Colonic mucosa (tissue), 4 donors: ENCODE data around the gene BLTP1. TPM values are rescaled to one million over a fixed set of nuclear protein-coding genes. Genes with fewer than 3 reads are reported as not detected.

Experiments
- DNase-seq: peaks from one replicate; pipeline ENCODE4 v3.0.0-alpha.2; 2020
- H3K27ac ChIP-seq: fragments of 200-600 bp; one replicate; pipeline ENCODE4 v1.8.0; 2021
- H3K27me3 ChIP-seq: fragments of 200-600 bp; one replicate; pipeline ENCODE4 v1.8.0; 2021
- H3K36me3 ChIP-seq: fragments of 200-600 bp; one replicate; pipeline ENCODE4 v1.8.0; 2021
- H3K4me1 ChIP-seq: fragments of 200-600 bp; one replicate; pipeline ENCODE4 v1.8.0; 2021; ENCODE audit warnings: mild to moderate bottlenecking
- H3K4me3 ChIP-seq: fragments of 200-600 bp; one replicate; pipeline ENCODE4 v1.8.0; 2021
- H3K9ac ChIP-seq, 2 donors: one replicate each; pipeline ENCODE4 v1.7.0; 2013; ENCODE audit warnings: control low read depth in 2 of 2, low read depth in 2 of 2, low read length in 2 of 2
- H3K9me3 ChIP-seq: fragments of 200-600 bp; one replicate; pipeline ENCODE4 v1.8.0; 2021
- intact Hi-C: fragments of 100-400 bp; cut with DNase I; formaldehyde crosslinking; loops from one replicate; pipeline ENCODE4 v1.14.1; 2022
- total RNA-seq, 2 donors: library from RNA; stranded (reverse); fragmentation: NEBNext Ultra II Directional in 1 of 2; extraction: Animal tissue kit (Norgen Biotek cat#: 25700) in 1 of 2; gene quantifications; one replicate each; pipeline ENCODE4 v1.2.1, GENCODE V29; 2021
- TF ChIP-seq, protein P1 (sequence below): fragments of 200-600 bp; IDR thresholded peaks from one replicate; pipeline ENCODE4 v1.8.0; 2022; ENCODE audit warnings: antibody characterized with exemption, mild to moderate bottlenecking
- donor health status: healthy.
- donor health status: DM: no; HTN: no; CAD: no.
- donor health status: DM: no; HTN: no; CAD: no.

BLTP1 gene
- total RNA-seq, 2 donors from 2014 or later = 47.8 to 80.1 TPM

DNA sequence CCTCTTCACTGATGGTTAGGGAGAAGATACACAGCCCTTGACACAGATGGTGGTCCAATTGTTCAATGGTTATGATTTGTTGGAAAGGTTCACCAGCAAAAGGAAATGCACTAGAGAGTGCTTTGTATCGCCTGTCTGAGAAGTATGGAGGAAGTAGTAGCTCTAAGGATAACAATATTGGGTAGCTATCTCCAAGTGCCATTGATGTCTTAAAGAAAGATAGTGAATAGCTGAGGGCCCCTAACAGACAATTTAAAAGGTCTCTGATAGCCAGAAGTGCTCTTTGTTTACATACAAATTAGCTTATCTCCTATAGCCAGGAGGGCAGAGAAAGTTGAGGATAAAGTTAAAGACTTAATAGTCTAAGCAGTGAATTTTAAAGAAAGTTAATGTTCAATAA lies 33.9 kb upstream of the BLTP1 start:
- Histone ChIP-seq H3K9me3 (no peaks in the 10 kb centered on the region), H3K27me3 (no peaks in the 10 kb centered on the region), H3K4me3 (no peak overlapping the region), H3K4me1 (no peaks in the 10 kb centered on the region), H3K36me3 (no peaks in the 10 kb centered on the region), H3K27ac (no peak overlapping the region), H3K9ac (no peak overlapping the region)
- no peak for DNase-seq
- intact Hi-C loops = no loop called here
- TF ChIP-seq, protein P1, sequence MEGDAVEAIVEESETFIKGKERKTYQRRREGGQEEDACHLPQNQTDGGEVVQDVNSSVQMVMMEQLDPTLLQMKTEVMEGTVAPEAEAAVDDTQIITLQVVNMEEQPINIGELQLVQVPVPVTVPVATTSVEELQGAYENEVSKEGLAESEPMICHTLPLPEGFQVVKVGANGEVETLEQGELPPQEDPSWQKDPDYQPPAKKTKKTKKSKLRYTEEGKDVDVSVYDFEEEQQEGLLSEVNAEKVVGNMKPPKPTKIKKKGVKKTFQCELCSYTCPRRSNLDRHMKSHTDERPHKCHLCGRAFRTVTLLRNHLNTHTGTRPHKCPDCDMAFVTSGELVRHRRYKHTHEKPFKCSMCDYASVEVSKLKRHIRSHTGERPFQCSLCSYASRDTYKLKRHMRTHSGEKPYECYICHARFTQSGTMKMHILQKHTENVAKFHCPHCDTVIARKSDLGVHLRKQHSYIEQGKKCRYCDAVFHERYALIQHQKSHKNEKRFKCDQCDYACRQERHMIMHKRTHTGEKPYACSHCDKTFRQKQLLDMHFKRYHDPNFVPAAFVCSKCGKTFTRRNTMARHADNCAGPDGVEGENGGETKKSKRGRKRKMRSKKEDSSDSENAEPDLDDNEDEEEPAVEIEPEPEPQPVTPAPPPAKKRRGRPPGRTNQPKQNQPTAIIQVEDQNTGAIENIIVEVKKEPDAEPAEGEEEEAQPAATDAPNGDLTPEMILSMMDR = no peak

DNA sequence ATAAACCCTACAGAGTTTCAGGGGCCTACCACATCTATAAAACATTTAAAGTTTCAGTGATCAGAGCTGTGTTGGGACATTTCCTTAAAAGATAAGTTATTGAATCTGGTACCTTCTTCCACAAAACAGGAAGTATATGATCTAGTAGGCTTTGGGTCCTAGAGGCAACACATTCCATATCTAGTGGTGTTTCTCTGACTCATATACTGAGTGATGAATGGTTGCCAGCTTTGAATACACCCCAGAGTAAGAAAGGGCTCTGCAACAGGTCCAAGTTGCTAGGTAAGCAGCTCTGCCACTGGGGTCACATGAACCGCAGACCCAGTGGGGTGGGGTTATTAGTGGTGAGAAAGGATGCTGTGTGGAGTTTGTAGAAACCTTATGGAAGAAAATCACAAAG lies 32.4 kb upstream of the BLTP1 start:
- intact Hi-C loops = no loop called here
- TF ChIP-seq, protein P1 = no peak
- DNase-seq = no peak

DNA sequence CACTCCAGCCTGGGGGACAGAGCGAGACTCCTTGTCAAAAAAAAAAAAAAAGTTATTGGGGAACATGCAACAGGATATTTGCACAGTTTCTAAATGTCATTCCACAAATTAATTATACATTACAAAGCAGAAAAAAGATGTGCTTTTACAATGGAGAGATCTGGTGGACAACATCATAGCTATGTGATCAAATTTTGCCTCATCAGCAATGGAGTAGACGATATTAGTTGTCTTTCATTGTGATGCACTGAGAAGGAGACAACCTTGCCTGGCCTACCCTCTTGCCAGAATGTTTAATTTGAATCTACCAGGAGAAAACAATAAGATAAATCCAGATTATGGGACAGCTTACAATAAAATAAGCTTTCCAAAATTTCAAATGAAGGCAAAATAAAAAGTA lies 30.5 kb upstream of the BLTP1 start:
- Histone ChIP-seq H3K9me3 (no peaks in the 10 kb centered on the region), H3K9ac (no peak overlapping the region), H3K27ac (no peak overlapping the region), H3K27me3 (no peaks in the 10 kb centered on the region), H3K4me1 (no peaks in the 10 kb centered on the region), H3K36me3 (no peaks in the 10 kb centered on the region), H3K4me3 (no peak overlapping the region)
- TF ChIP-seq, protein P1 = no peak
- intact Hi-C loops = no loop called here
- no peak for DNase-seq

More for the DNA sequence above, 32.4 kb upstream of the BLTP1 start:
- H3K27me3 ChIP-seq = no peaks in the 10 kb centered on the region
- no peaks in the 10 kb centered on the region for H3K9me3 ChIP-seq
- no peak overlapping the region for H3K9ac ChIP-seq
- H3K27ac ChIP-seq = no peak overlapping the region
- H3K4me3 ChIP-seq = no peak overlapping the region
- no peaks in the 10 kb centered on the region for H3K4me1 ChIP-seq
- no peaks in the 10 kb centered on the region for H3K36me3 ChIP-seq

DNA sequence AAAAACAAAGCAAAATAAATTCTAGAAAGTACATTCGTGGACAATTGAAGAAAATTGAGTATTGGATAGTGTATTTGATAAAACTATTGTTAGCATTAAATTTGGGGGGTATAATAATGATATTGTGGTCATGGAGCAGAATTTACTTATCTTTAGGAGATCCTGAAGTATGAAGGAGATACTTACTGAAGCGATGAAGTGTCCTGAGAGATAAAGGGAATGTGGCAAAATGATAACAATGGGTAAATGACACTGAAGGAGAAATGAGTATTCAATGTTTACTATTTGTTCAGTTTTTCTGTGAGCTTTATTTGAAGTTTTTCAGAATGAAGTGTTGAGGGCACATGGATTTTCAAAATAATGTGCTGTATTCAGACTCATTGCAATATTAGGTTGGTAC lies 30.0 kb upstream of the BLTP1 start:
- Histone ChIP-seq H3K27me3 (no peaks in the 10 kb centered on the region), H3K9ac (no peak overlapping the region), H3K4me3 (no peak overlapping the region), H3K4me1 (no peaks in the 10 kb centered on the region), H3K36me3 (no peaks in the 10 kb centered on the region), H3K27ac (no peak overlapping the region), H3K9me3 (no peaks in the 10 kb centered on the region)
- TF ChIP-seq, protein P1 = no peak
- intact Hi-C loops = no loop called here
- DNase-seq = no peak

DNA sequence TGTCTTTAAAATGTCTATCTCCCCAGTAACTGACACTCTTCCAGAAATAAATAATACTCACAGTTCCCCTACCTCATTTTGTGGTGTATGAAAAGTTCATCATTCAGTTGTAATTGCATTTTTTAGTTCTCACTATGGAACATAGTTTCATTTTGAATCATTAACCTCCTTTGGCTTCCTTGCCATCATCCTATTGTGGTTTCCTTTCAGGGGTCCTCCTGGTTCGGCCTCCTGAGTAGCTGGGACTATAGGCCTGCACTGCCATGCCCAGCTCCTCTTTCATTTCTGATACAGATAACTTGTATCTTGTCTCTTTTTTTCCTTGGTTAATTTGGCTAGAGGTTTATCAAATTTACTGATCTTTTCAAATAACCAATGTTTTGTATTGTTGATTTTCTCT lies 23.1 kb upstream of the BLTP1 start:
- H3K4me1 ChIP-seq = no peaks in the 10 kb centered on the region
- no peak overlapping the region for H3K27ac ChIP-seq
- TF ChIP-seq, protein P1 = no peak
- intact Hi-C loops = no loop called here
- no peaks in the 10 kb centered on the region for H3K36me3 ChIP-seq
- H3K4me3 ChIP-seq = no peak overlapping the region
- no peaks in the 10 kb centered on the region for H3K27me3 ChIP-seq
- H3K9me3 ChIP-seq = no peaks in the 10 kb centered on the region
- no peak overlapping the region for H3K9ac ChIP-seq
- no peak for DNase-seq
